ENCODE measurements around the gene SH3PXD2A. TPM values are rescaled to one million over a fixed set of nuclear protein-coding genes. Genes with fewer than 3 reads are reported as not detected.

The SH3PXD2A gene
- total and polyA plus RNA-seq, 2 donors (not counting 1 experiment from before 2014, with no cell fraction given): 3.2 to 33.5 TPM

DNA sequence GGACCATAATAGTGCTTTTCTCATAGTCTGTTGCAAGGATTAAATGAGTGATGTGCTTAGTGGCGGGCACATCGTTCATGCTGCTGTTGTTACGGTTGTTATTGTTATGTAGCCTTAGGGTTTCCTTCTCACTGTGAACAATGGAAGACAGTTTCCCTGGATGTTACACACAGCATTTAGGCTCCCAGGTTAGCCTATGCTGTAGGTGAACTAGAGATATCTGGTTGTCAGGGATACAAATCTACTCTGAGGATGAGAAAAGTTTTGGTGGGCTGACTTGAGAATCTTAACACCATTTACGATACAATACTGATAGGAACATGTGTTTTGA lies 14.7 kb downstream of the SH3PXD2A start:
- Histone ChIP-seq H3K4me2 (replicated peaks; ENCODE audit: low read depth, low read length, poor library complexity, severe bottlenecking) (no peak overlapping the region), H2AFZ (ENCODE audit: insufficient read depth, low read depth, low read length, poor library complexity, severe bottlenecking) (no peak overlapping the region), H3K27me3 (replicated peaks in 1 of 4; ENCODE audit: control extremely low read depth in 1 of 4, control insufficient read depth in 3 of 4, insufficient read depth in 4 of 4, low read length in 3 of 4) (peaks cover 0 to 10% (median 1%) of the 10 kb centered on the region in 4 experiments), H3K9ac (ENCODE audit: low read length) (no peak overlapping the region), H3K4me1 (ENCODE audit: control insufficient read depth in 2 of 2, insufficient read depth in 2 of 2, low read length in 2 of 2) (peaks cover 5 to 11% of the 10 kb centered on the region in 2 donors), H3K79me2 (ENCODE audit: control insufficient read depth, insufficient read depth, low read length) (no peaks in the 10 kb centered on the region), H3K36me3 (replicated peaks in 1 of 2; ENCODE audit: control extremely low read depth in 1 of 2, control insufficient read depth in 1 of 2, extremely low read depth in 1 of 2, insufficient read depth in 2 of 2, low read length in 1 of 2) (no peaks in the 10 kb centered on the region), H3K4me3 (ENCODE audit: control extremely low read depth in 1 of 5, extremely low read depth in 1 of 5, insufficient read depth in 1 of 5, low read depth in 2 of 5, low read length in 4 of 5) (no peak overlapping the region), H3K9me3 (ENCODE audit: control extremely low read depth in 1 of 3, control insufficient read depth in 2 of 3, insufficient read depth in 1 of 3, low read length in 2 of 3) (no peaks in the 10 kb centered on the region), H4K20me1 (ENCODE audit: control insufficient read depth, insufficient read depth, low read length, poor library complexity, severe bottlenecking) (no peaks in the 10 kb centered on the region), H3K27ac (ENCODE audit: low read length in 2 of 2) (no peak overlapping the region)
- no peak overlapping the region for H3K4me3 Mint-ChIP-seq
- H3K27ac Mint-ChIP-seq: no peak overlapping the region
- TF ChIP-seq, protein P1, sequence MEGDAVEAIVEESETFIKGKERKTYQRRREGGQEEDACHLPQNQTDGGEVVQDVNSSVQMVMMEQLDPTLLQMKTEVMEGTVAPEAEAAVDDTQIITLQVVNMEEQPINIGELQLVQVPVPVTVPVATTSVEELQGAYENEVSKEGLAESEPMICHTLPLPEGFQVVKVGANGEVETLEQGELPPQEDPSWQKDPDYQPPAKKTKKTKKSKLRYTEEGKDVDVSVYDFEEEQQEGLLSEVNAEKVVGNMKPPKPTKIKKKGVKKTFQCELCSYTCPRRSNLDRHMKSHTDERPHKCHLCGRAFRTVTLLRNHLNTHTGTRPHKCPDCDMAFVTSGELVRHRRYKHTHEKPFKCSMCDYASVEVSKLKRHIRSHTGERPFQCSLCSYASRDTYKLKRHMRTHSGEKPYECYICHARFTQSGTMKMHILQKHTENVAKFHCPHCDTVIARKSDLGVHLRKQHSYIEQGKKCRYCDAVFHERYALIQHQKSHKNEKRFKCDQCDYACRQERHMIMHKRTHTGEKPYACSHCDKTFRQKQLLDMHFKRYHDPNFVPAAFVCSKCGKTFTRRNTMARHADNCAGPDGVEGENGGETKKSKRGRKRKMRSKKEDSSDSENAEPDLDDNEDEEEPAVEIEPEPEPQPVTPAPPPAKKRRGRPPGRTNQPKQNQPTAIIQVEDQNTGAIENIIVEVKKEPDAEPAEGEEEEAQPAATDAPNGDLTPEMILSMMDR (IDR thresholded peaks at IDR 0.05): no peak
- no peak for TF ChIP-seq EZH2 (IDR thresholded peaks at IDR 0.05; ENCODE audit: borderline replicate concordance, insufficient read depth, low read depth, low read length, poor library complexity, severe bottlenecking)
- WGBS (ENCODE audit: insufficient coverage): 100% methylated on average over 1 of the region's 4 CpGs
- DNase-seq (no peak), ATAC-seq (ENCODE audit: low read depth) (no peak)
- ChIA-PET CTCF (no interaction called here), POLR2A (no interaction called here)
- intact Hi-C loops (cut with micrococcal nuclease): no loop called here
- peaks cover 7% of the 10 kb centered on the region for H3K4me1 Mint-ChIP-seq
- H3K27me3 Mint-ChIP-seq: peaks cover 15% of the 10 kb centered on the region
- no peaks in the 10 kb centered on the region for H3K9me3 Mint-ChIP-seq (ENCODE audit: insufficient read depth)

DNA sequence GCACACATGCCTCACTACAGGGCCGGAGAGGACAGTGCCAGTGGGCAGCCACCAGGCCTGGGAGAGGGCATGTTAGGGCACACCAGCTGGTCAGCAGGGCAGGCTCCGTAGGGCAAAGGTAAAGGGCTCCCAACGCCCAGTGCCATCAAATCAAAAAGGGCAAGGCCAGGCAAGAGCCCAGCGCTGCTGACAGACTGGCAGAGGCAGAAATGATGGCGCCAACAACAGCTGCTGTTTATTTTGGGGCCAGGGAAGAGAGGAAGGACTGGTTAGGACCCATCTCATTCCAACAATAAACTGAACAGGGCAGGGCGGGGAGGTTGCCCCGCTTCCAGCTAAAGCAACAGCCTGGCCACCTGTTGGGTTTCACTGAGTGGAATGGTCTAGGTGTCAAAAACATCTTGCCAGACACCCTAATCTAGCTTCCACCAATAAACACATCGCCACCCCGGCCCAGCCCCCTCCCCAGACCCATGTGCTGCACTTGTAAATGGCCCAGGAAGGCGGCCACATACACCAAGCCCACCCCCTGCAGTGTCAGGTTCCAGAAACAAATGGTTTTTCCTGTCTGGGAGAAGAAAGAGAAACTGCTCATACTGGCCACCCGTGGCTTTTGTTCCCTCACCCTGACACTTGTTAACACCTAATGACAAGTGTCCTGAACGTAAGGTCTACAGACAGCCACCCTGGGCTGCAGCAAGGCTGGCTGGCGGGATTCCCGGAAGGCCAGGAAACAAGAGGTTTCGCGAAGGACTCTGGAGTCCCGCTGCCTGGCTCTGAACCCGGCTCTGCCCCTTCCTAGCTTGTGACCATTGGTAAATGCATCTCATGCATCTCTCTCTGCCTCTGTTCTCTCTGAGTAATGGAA lies 15.3 kb downstream of the SH3PXD2A start:
- peaks cover 15% of the 10 kb centered on the region for H3K27me3 Mint-ChIP-seq
- WGBS (ENCODE audit: insufficient coverage): 86% methylated on average over 10 of the region's 18 CpGs
- DNase-seq (no peak), ATAC-seq (ENCODE audit: low read depth) (no peak)
- Histone ChIP-seq H3K36me3 (replicated peaks in 1 of 2; ENCODE audit: control extremely low read depth in 1 of 2, control insufficient read depth in 1 of 2, extremely low read depth in 1 of 2, insufficient read depth in 2 of 2, low read length in 1 of 2) (no peaks in the 10 kb centered on the region), H3K4me3 (ENCODE audit: control extremely low read depth in 1 of 5, extremely low read depth in 1 of 5, insufficient read depth in 1 of 5, low read depth in 2 of 5, low read length in 4 of 5) (no peak overlapping the region), H3K27me3 (replicated peaks in 1 of 4; ENCODE audit: control extremely low read depth in 1 of 4, control insufficient read depth in 3 of 4, insufficient read depth in 4 of 4, low read length in 3 of 4) (peaks cover 0 to 10% (median 1%) of the 10 kb centered on the region in 4 experiments), H3K4me1 (ENCODE audit: control insufficient read depth in 2 of 2, insufficient read depth in 2 of 2, low read length in 2 of 2) (peaks cover 0 to 6% of the 10 kb centered on the region in 2 donors), H4K20me1 (ENCODE audit: control insufficient read depth, insufficient read depth, low read length, poor library complexity, severe bottlenecking) (no peaks in the 10 kb centered on the region), H3K9me3 (ENCODE audit: control extremely low read depth in 1 of 3, control insufficient read depth in 2 of 3, insufficient read depth in 1 of 3, low read length in 2 of 3) (no peaks in the 10 kb centered on the region), H3K9ac (ENCODE audit: low read length) (no peak overlapping the region), H2AFZ (ENCODE audit: insufficient read depth, low read depth, low read length, poor library complexity, severe bottlenecking) (no peak overlapping the region), H3K4me2 (replicated peaks; ENCODE audit: low read depth, low read length, poor library complexity, severe bottlenecking) (no peak overlapping the region), H3K27ac (ENCODE audit: low read length in 2 of 2) (no peak overlapping the region), H3K79me2 (ENCODE audit: control insufficient read depth, insufficient read depth, low read length) (no peaks in the 10 kb centered on the region)
- ChIA-PET CTCF (no interaction called here), POLR2A (no interaction called here)
- no peak overlapping the region for H3K4me3 Mint-ChIP-seq
- H3K4me1 Mint-ChIP-seq: peaks cover 2% of the 10 kb centered on the region
- no peak overlapping the region for H3K27ac Mint-ChIP-seq
- no peaks in the 10 kb centered on the region for H3K9me3 Mint-ChIP-seq (ENCODE audit: insufficient read depth)
- intact Hi-C loops (cut with micrococcal nuclease): no loop called here
- TF ChIP-seq, protein P1 (IDR thresholded peaks at IDR 0.05): no peak
- TF ChIP-seq EZH2 (IDR thresholded peaks at IDR 0.05; ENCODE audit: borderline replicate concordance, insufficient read depth, low read depth, low read length, poor library complexity, severe bottlenecking): no peak
